GM10847 (cell line): ENCODE results near the gene MYO5A.

Source experiments
- POLR2A ChIP-seq: IDR thresholded peaks from 2 replicates; pipeline ENCODE4 v1.6.1; 2011; ENCODE audit not compliant: insufficient read length; ENCODE audit errors: extremely low read depth

MYO5A gene

DNA sequence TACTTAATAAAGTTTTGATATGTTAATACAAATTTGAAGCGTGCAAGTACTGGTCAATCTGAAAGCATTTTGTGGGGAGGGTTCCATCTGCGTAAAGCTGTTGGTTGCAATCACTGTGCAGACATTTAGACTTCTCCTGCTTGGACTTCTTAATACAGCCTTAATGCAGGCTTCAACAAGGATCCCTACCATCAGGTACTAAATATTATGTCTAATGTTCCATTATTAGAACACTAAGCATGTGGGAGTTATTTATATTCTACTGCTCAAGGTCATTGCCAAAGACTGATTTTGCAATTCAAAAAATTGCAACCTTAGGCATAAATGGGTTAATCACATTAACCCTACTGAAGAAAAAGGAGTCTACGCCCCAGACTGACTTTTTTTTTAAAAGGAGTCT, 159.2 kb downstream of the MYO5A start:
- no peak for TF ChIP-seq POLR2A

GRCh38 chr15:52369030-52369429, 159.7 kb downstream of the MYO5A start:
- no peak for TF ChIP-seq POLR2A

DNA sequence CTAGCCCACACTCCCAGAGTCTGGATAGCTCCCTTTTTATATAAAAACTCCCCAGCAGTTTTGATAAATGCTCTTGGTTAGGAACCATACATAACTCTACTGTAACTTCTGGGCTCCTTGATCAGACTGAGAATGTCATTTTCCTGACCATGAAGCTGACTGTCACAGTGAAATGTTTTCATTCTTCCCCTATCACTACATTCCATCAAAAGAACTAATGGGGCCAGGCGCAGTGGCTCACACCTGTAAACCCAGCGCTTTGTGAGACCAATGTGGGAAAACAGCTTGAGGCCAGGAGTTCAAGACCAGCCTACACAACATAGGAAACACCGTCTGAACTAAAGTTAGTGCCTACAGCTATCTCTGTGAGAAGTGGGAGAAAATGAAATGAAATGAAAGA, 160.3 kb downstream of the MYO5A start:
- TF ChIP-seq POLR2A, result no peak

DNA sequence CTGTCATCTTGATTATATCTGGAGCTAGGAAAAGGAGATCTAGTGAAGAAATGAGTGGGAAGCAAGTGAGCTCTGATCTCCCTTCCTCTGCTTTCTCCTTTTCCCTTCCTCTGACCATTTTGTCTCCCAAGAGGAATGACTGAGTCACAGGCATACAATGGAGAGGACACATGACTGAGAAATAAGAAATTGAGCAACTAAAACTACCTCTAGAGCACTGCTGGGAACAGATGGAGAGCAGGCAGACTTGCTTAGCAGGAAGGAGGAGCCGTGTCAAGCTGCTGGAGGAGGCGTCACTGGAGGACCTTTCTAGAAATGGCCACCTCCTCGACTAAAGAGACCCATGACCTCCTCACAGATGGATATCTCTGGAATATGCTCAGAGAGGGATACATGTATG, 166.2 kb downstream of the MYO5A start:
- TF ChIP-seq POLR2A, result no peak

- no peak for TF ChIP-seq POLR2A
These were observed 166.6 kb downstream of the MYO5A start for GRCh38 chr15:52361975-52362494.

DNA sequence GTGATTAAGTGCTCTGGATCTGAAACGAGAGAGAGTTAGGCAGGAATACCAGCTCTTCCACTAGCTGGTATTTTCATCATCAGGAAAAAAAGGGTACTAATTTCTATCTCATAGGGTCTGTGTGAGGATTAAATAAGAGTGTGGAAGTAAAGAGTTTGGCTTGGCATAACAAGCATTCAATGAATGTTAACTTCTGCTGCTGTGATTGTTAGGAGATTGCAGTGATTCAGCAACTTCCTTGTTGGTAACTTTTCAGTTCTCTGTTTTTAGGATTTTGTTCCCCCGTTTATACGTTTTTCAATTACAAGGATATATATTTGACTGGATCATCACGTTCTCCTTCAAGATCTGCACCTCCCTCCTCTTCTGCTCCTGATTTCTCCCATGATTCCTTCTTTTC, 167.2 kb downstream of the MYO5A start:
- no peak for TF ChIP-seq POLR2A

DNA sequence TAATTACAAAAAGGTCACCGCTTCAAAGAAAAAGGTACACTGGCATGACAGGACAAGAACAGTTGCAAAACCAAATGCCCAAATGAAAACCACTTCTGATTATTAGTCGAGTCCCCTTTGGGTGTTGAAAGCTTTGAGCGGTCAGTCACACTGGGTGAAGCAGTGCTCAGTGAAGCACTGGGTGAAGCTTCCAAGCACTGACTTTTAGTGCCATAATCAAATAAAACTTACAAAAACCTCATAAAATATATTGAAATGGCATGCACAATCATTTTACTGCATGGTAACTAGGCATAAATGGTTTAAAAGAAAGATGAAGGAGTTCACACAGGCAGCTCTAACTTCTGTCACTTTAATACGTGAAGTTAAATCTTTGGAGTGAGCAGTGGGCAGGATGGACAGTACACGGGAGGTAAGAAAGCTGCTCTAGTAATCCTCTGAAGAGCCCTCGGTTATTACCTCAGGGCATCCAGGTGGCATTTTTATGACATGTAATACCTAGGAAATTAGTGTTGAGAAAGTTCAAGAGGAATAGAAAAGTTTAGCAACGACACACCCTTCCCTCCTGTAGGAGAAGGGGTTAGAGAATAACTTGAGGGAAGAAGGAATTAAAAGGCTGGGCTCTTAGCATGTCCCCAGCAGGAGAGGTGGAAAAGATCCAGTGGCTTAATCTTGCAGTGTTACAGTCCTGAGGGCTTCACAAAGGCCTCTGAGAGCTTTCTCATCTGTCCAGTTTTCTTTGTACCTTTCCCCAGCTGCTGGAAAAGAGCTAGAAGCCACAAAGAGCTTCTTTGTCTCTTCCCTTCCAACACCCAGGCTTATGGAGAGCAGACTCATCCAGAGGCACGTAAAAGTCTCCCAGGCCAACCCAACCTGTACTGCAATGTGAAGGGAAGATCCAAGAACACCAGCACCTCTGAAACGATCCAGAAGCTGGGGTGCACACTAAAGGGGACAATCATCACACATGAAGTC, 168.2 kb downstream of the MYO5A start:
- no peak for TF ChIP-seq POLR2A

- TF ChIP-seq POLR2A, result no peak
These were observed 169.0 kb downstream of the MYO5A start for GRCh38 chr15:52359722-52360121.

DNA sequence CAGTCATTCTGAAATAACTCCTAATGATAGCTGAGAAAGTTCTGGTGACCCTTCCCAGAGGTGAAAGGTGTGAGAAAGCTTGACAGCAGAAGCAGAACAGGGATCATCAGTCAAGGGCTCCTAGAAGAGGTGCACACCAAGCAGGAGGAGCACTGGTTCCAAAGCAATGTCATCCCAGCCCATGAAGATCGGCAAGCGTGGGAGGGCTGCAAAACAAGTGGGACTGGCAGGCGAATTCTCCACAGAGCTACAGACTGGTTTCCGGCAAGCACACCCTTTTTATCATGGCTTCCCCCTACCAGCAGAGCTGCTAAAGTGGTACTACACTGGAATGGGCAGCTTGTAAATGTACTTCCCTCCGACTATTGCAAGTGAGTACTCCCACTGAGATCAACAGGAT, 170.7 kb downstream of the MYO5A start:
- no peak for TF ChIP-seq POLR2A

DNA sequence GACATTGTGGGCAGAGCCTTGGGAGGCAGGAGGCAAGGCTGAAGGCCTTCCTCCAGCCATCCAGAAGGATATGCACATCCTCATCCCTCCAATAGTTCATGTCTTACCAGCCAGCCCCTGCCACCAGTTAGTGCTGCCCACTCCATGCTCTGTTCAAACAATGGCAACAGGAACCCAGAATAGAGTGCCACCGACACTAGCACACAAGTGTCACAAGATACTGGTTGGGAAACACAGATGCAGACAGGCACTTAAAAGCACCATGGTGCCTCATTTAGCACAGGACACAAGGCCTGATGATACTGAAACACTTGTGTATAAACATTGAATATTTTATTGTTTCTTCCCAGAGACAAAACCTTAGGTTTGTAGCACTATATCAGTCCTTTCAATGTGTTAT, 176.6 kb downstream of the MYO5A start:
- no peak for TF ChIP-seq POLR2A

DNA sequence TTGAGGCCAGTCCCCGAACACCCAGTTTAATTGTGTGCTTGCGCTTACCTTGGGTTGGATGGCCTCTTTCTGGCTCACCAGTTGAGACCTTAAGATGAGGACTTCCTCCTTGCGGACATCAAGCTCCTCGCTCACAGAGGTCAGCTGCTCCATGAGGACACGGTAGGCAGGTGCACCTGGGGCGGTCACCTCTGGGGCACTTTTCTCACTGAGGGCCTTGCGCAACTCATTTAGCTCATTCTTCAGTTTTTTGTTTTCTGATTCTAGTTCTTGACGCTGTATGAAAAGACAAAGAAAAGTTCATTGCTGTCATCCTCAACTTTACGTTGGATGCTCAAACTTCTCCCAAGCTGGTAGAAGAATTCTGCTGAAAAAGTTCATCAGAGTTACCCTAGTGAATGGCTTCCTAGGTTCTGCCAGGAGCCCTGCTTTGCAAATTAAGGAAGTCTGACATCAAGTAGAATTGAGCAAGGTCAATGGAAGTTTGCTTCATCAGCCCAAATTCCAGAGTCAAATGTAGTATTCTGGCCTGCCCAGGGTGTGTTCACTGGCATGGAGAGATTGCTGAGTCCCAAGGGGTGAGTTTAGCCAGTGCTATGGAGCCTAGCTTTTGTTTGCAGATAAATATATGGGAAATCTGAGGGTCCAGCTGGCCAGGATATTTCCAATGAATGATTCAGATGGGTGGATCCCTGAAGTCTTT, 177.3 kb downstream of the MYO5A start:
- TF ChIP-seq POLR2A, result no peak

DNA sequence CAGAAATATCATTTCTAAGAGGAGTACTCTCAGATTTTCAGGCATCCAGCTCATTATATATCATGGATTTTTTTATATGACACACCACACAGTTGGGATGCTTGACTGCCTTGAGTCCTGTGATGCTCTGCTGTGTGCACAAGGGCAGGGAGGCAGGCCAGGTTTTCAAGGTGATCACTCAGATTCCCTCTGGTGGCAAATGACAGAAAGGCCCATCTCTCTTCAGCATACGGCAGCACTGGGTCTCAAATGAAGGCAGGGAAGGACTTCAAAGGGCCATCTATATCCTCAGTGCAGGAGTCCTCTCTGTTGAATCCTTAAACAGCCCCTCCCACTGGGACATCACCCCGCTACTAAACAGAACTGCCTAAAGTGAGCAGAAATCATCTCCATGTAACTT, 178.3 kb downstream of the MYO5A start:
- no peak for TF ChIP-seq POLR2A

DNA sequence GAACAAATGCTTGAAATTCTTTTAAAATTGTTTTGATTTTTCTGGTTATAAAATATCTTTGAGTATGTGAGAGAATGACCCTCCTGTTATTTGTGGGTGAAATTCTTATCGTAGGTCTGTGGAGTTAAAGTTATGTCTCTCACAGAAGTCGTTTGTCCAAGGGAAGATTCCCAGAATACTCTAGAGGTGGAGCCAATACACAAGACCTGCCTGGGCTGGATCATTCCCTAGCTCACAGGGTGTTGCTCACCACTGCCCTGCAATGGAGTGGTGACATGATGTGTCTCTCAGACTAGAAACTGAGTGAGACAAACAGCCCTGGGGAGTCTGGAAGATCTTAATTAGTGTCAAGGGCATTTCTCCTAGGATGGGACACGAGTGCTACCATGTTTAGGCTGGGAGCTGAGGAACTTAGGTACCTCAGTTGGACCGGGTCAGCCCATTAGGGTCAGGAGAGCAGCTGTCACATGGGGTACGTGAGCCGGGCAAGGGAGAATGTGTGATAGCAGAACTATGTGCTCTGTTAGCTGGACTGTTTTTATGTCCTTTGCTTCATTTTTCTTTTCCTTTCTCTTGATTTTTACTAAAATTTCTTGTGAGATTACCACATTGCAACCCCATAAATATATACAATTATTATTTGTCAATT, 179.5 kb downstream of the MYO5A start:
- no peak for TF ChIP-seq POLR2A

DNA sequence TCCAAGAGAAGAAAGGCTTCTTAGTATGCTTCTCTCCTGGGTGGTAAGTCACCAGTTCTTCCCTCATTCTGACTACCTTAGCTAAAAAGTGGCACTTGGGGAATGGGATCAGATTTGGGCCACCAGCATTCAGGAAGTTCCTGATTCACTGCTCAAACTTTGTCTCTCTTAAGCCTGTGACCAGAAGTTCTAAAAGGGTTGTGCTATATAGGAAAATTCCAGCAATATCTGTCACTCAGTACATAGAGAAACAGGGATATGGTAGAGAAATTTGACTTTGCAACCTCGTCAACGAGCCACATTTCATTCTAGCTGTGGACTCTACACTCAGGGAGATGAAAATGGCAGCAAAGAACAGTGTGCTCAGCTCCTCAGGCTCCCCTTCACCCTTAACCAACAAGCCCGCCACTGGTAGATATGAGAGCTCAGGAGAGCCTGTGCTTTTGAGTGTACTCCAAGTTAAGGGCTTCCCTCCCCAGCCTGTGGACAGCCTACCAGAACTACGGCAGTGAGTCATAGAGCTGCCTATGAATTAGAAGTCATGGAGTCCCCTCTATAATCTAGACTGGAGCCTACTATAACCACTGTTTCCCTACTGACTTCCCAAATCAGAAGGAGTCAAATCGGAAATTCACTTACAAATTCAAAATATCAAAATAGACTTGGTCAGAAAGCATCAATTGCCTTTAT, 180.5 kb downstream of the MYO5A start:
- no peak for TF ChIP-seq POLR2A

- TF ChIP-seq POLR2A, result no peak
These were observed 184.1 kb downstream of the MYO5A start for GRCh38 chr15:52344592-52344991.
